Panc1 (cell line): ENCODE results near the gene GJA4. TPM values are rescaled to one million over a fixed set of nuclear protein-coding genes. Genes with fewer than 3 reads are reported as not detected.

ENCODE experiments used
- ATAC-seq: fragments of 200-7000 bp; cut with Tn5 transposase; 2 replicates; pipeline ENCODE4 v1.9.1; 2020; ENCODE audit warnings: mild to moderate bottlenecking, moderate library complexity
- BruUV-seq: library from RNA; stranded (reverse); fragments of 400-500 nt; replicated peaks from 2 replicates; lab custom pipeline; 2021; lab: Mats Ljungman, UMichigan
- CTCF ChIA-PET: fragments of 300-600 bp; sonication (Branson Sonifier 250); formaldehyde crosslinking; loops from one replicate; lab custom pipeline; 2022; ENCODE audit warnings: antibody characterized with exemption; lab: Charles Lee
- POLR2A ChIA-PET: fragments of 300-600 bp; sonication (Branson Sonifier 250); formaldehyde crosslinking; loops from one replicate; lab custom pipeline; 2022; ENCODE audit warnings: antibody characterized with exemption; lab: Charles Lee
- DNase-seq: peaks from one replicate; pipeline ENCODE4 v3.0.0-alpha.2; 2010; ENCODE audit warnings: low read depth, low spot score
- H3K27ac ChIP-seq: 2 replicates; pipeline ENCODE4 v1.5.1; 2011; ENCODE audit warnings: mild to moderate bottlenecking, low read length, inconsistent platforms
- H3K27me3 ChIP-seq: fragments of 200-500 bp; sonication (Bioruptor generic); 2 replicates; pipeline ENCODE4 v1.6.0; 2014; ENCODE audit warnings: low read length, inconsistent platforms; ENCODE audit not compliant: control insufficient read depth, insufficient read depth
- H3K36me3 ChIP-seq: fragments of 200-500 bp; sonication (Bioruptor generic); 2 replicates; pipeline ENCODE4 v1.5.1; 2014; ENCODE audit warnings: inconsistent platforms, mild to moderate bottlenecking, low read length, moderate library complexity; ENCODE audit not compliant: control insufficient read depth, insufficient read depth
- H3K4me1 ChIP-seq: 2 replicates; pipeline ENCODE4 v1.5.1; 2011; ENCODE audit warnings: inconsistent platforms, mild to moderate bottlenecking, low read length, moderate library complexity; ENCODE audit not compliant: control insufficient read depth, insufficient read depth
- H3K4me3 ChIP-seq, 2 experiments: 2 replicates each; pipeline ENCODE4 v1.5.1; 2011 to 2012; ENCODE audit warnings: low read depth in 2 of 2, low read length in 2 of 2, mild to moderate bottlenecking in 2 of 2, inconsistent platforms in 1 of 2, moderate library complexity in 1 of 2
- H3K9me3 ChIP-seq: fragments of 200-500 bp; sonication (Bioruptor generic); 2 replicates; pipeline ENCODE4 v1.5.1; 2014; ENCODE audit warnings: low read depth, mild to moderate bottlenecking, inconsistent platforms, low read length, moderate library complexity; ENCODE audit not compliant: control insufficient read depth, insufficient read depth
- POLR2AphosphoS5 ChIP-seq: IDR thresholded peaks from 2 replicates; pipeline ENCODE4 v1.6.1; 2012; ENCODE audit warnings: mild to moderate bottlenecking, low read depth, low read length, moderate library complexity
- SIN3A ChIP-seq: IDR thresholded peaks from 2 replicates; pipeline ENCODE4 v1.6.1; 2012; ENCODE audit warnings: low read depth, mild to moderate bottlenecking, low read length, moderate library complexity, borderline replicate concordance; ENCODE audit not compliant: insufficient read depth
- TCF7L2 ChIP-seq: IDR thresholded peaks from 2 replicates; pipeline ENCODE4 v1.6.1; 2011; ENCODE audit warnings: mild to moderate bottlenecking, low read depth, low read length, inconsistent platforms
- in situ Hi-C: cut with HindIII; loops from 2 replicates; pipeline ENCODE4 v1.10.0; 2016; ENCODE audit warnings: low sequenced_read_pairs, low pct_unique_long_range_greater_than_20kb
- intact Hi-C: fragments of 100-400 bp; cut with micrococcal nuclease; formaldehyde crosslinking; loops from one replicate; pipeline ENCODE4 v1.10.0; 2022; ENCODE audit not compliant: unreplicated experiment
- total RNA-seq: library from RNA; stranded (reverse); gene quantifications from one replicate; pipeline ENCODE4 v1.2.1, GENCODE V29; 2021; ENCODE audit not compliant: unreplicated experiment
- TF ChIP-seq, protein P1 (sequence below), 2 experiments: IDR thresholded peaks; 2 replicates each; pipeline ENCODE4 v1.6.1; 2011 to 2012; ENCODE audit warnings: low read depth in 2 of 2, control low read depth in 1 of 2, low read length in 1 of 2, mild to moderate bottlenecking in 1 of 2, moderate library complexity in 1 of 2; ENCODE audit not compliant: insufficient read depth in 1 of 2
- TF ChIP-seq, protein P2 (sequence below): fragments of 450-650 bp; IDR thresholded peaks from 2 replicates; pipeline ENCODE4 v1.5.1; 2017; ENCODE audit warnings: mild to moderate bottlenecking

GJA4 gene
- total RNA-seq, 1 experiment from 2014 or later = not detected

DNA sequence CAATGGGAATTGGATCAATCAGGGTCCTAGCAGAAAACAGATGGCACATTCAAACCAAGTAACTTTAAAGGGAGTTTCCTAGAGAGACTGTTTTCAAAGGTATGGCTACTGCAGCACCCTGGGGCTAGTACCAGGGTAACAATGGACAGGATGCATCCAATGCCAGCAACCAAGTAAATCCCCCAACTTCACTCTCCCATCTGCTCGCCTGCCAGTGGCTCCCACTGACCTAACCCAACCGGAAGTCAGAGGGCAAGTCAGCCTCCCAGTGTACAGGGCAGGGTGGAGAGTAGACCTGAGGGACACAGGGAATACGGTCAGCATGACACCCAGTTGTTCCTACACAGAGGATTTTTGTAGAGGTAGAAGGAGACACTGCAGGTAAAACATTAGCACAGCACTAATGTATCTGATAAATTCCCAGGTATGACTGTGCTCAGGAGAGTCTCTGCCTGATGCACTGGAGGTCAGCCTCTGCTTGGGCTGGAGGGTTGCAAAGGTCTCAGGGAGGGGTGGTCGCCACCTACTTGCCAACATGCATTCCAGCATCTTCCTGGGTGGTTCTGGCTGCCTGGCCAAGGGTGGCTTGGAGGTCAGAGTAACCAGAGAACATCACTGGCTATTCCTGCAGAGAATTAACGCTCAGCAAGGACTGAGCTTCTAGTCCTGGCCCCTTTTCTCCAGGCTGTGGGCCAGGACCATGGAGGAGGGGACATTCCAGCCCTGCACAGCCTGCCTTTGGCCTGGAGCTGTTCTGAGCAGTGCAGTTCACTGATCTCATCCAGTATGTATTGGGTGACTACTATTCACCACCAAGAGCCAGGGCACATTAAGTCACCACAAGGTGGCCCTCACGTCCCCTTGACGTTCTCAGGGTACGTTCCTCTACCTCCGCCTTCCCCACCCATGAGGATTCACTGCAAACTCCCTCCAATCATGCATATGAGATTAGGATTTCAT lies 5.1 kb upstream of the GJA4 start:
- no TSS peak for BruUV-seq
- no peak for DNase-seq

DNA sequence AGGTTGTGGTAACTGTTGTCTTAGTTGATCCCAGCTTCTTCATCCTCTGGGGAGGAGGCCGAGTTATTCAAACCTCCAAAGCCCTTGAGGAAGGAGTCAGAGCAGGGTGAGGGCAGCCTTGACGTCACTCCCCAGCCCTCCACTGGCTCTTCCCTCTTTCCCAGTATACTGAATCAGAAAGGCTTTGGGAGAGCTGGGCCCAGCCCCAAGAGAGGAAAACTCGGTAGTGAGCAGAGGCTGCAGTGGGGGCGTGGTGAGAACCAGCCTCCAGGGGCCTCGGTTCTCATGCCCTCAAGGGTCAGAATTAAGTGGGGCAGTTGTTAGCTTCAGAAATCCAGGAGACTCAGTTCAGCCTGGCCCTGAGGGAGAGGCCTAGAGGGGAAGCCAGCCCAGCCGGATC lies 1.8 kb upstream of the GJA4 start:
- Histone ChIP-seq H3K9me3 (no peaks in the 10 kb centered on the region), H3K27me3 (no peaks in the 10 kb centered on the region), H3K4me1 (no peaks in the 10 kb centered on the region), H3K27ac (no peak overlapping the region), H3K4me3 (no peak overlapping the region), H3K36me3 (no peaks in the 10 kb centered on the region)
- TF ChIP-seq SIN3A (no peak), POLR2AphosphoS5 (no peak)
- TF ChIP-seq, protein P1, sequence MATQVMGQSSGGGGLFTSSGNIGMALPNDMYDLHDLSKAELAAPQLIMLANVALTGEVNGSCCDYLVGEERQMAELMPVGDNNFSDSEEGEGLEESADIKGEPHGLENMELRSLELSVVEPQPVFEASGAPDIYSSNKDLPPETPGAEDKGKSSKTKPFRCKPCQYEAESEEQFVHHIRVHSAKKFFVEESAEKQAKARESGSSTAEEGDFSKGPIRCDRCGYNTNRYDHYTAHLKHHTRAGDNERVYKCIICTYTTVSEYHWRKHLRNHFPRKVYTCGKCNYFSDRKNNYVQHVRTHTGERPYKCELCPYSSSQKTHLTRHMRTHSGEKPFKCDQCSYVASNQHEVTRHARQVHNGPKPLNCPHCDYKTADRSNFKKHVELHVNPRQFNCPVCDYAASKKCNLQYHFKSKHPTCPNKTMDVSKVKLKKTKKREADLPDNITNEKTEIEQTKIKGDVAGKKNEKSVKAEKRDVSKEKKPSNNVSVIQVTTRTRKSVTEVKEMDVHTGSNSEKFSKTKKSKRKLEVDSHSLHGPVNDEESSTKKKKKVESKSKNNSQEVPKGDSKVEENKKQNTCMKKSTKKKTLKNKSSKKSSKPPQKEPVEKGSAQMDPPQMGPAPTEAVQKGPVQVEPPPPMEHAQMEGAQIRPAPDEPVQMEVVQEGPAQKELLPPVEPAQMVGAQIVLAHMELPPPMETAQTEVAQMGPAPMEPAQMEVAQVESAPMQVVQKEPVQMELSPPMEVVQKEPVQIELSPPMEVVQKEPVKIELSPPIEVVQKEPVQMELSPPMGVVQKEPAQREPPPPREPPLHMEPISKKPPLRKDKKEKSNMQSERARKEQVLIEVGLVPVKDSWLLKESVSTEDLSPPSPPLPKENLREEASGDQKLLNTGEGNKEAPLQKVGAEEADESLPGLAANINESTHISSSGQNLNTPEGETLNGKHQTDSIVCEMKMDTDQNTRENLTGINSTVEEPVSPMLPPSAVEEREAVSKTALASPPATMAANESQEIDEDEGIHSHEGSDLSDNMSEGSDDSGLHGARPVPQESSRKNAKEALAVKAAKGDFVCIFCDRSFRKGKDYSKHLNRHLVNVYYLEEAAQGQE (IDR thresholded peaks at IDR 0.05; ENCODE audit: insufficient read depth in 1 of 2, low read depth in 2 of 2, low read length in 1 of 2) = no peak
- ChIA-PET CTCF (no interaction called here), POLR2A (no interaction called here)
- in situ Hi-C loops (no loop called here), intact Hi-C loops (no loop called here)
- ATAC-seq (no peak), DNase-seq (no peak)
- BruUV-seq = no TSS peak

More for the DNA sequence above, 5.1 kb upstream of the GJA4 start:
- no peak for ATAC-seq
- Histone ChIP-seq H3K36me3 (no peaks in the 10 kb centered on the region), H3K4me1 (no peaks in the 10 kb centered on the region), H3K27ac (no peak overlapping the region), H3K4me3 (no peak overlapping the region), H3K27me3 (no peaks in the 10 kb centered on the region), H3K9me3 (no peaks in the 10 kb centered on the region)
- in situ Hi-C loops = no loop called here
- POLR2A ChIA-PET = no interaction called here
- TF ChIP-seq POLR2AphosphoS5 = no peak
- TF ChIP-seq TCF7L2 = no peak
- TF ChIP-seq SIN3A = no peak
- TF ChIP-seq, protein P2, sequence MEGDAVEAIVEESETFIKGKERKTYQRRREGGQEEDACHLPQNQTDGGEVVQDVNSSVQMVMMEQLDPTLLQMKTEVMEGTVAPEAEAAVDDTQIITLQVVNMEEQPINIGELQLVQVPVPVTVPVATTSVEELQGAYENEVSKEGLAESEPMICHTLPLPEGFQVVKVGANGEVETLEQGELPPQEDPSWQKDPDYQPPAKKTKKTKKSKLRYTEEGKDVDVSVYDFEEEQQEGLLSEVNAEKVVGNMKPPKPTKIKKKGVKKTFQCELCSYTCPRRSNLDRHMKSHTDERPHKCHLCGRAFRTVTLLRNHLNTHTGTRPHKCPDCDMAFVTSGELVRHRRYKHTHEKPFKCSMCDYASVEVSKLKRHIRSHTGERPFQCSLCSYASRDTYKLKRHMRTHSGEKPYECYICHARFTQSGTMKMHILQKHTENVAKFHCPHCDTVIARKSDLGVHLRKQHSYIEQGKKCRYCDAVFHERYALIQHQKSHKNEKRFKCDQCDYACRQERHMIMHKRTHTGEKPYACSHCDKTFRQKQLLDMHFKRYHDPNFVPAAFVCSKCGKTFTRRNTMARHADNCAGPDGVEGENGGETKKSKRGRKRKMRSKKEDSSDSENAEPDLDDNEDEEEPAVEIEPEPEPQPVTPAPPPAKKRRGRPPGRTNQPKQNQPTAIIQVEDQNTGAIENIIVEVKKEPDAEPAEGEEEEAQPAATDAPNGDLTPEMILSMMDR = no peak
- TF ChIP-seq, protein P1 (IDR thresholded peaks at IDR 0.05; ENCODE audit: insufficient read depth in 1 of 2, low read depth in 2 of 2, low read length in 1 of 2) = no peak
- CTCF ChIA-PET = no interaction called here
- intact Hi-C loops = no loop called here
